NT2/D1 (cell line): ENCODE data around the gene HECW1.

Experiments
- DNase-seq: peaks from one replicate; pipeline ENCODE4 v3.0.0-alpha.2; 2011; ENCODE audit warnings: low read depth, low spot score
- H3K27me3 ChIP-seq: 2 replicates; pipeline ENCODE4 v1.6.0; 2011; ENCODE audit warnings: mild to moderate bottlenecking; ENCODE audit not compliant: insufficient read length, insufficient read depth
- H3K36me3 ChIP-seq: 2 replicates; pipeline ENCODE4 v1.6.1; 2011; ENCODE audit warnings: mild to moderate bottlenecking, low read length, mixed read lengths; ENCODE audit not compliant: insufficient read depth, insufficient read length
- H3K4me1 ChIP-seq: 2 replicates; pipeline ENCODE4 v1.5.1; 2011; ENCODE audit not compliant: insufficient read depth, insufficient read length
- H3K4me3 ChIP-seq: 2 replicates; pipeline ENCODE4 v1.5.1; 2011; ENCODE audit warnings: low read depth; ENCODE audit not compliant: insufficient read length
- H3K9ac ChIP-seq: 2 replicates; pipeline ENCODE4 v1.6.0; 2011; ENCODE audit warnings: low read depth; ENCODE audit not compliant: insufficient read length
- H3K9me3 ChIP-seq: 2 replicates; pipeline ENCODE4 v1.5.1; 2011; ENCODE audit warnings: mild to moderate bottlenecking, low read length; ENCODE audit not compliant: insufficient read depth
- SUZ12 ChIP-seq: IDR thresholded peaks from 2 replicates; pipeline ENCODE4 v1.6.1; 2011; ENCODE audit not compliant: insufficient read length, insufficient read depth; ENCODE audit errors: extremely low read depth
- YY1 ChIP-seq: IDR thresholded peaks from 2 replicates; pipeline ENCODE4 v1.6.1; 2011; ENCODE audit not compliant: insufficient read length, insufficient read depth
- ZNF274 ChIP-seq: IDR thresholded peaks from 2 replicates; pipeline ENCODE4 v1.6.1; 2011; ENCODE audit warnings: mild to moderate bottlenecking, low read depth, low read length

Gene HECW1

DNA sequence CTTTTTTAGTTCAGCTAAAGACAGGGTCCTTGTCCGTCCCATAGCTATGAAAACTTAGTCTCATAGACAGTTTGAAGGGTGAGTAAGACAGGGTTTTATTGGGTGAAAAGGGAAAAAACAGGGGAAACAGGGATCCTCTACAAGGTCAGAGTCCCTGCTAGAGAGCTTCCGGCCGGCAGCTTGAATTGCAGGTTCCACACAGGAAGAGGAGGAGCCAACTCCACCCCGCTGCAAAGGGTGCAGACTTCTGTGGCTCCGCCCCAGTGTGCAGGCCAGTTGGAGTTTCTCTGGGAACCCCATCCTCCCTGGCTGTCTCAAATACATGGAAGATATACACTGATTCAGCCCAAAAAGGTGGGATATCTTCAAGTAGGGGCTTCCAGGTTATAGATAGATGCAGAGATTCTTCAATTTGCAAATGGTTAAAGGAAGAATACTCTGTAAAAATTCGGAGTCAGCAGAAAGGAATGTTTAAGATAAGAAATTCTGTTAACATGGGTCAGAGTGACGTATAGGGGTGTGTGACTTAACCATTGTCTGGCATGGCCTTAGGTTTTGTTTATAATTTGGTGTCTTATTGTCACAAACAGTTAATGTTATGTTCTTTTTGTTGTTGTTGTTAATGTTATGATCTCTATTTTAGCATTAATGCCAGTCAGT is 34.6 kb upstream of the HECW1 start:
- no peaks in the 10 kb centered on the region for H3K27me3 ChIP-seq
- peaks cover 3% of the 10 kb centered on the region for H3K4me1 ChIP-seq
- H3K4me3 ChIP-seq, result no peak overlapping the region
- TF ChIP-seq YY1 (no peak), ZNF274 (no peak), SUZ12 (no peak)
- peaks cover 8% of the 10 kb centered on the region; the same call in 1 of the 2 replicates for H3K9me3 ChIP-seq
- H3K9ac ChIP-seq, result peak overlapping the region; percentile 11
- H3K36me3 ChIP-seq, result no peaks in the 10 kb centered on the region
- DNase-seq, result peak; percentile 68

DNA sequence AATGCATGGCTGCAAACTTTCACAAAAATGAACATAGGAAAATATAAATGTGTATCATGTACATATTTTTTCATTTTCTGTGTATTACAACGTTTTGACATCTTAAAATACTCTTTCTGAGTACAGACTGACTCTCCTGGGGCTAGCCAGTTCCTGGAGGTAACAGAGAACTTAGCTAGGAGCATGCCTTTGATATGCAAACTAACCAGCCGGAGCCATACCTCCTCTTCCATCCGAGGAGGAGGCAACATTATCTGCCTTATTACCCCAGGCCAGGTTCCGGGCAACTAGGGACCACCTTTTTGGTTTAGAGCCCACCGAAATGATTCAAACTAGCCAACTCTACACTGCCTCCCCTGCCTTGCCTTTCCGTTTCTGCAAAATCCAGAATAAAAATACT is 33.7 kb upstream of the HECW1 start:
- TF ChIP-seq ZNF274 (no peak), YY1 (no peak), SUZ12 (no peak)
- no peak for DNase-seq
- Histone ChIP-seq H3K27me3 (no peaks in the 10 kb centered on the region), H3K9me3 (peaks cover 8% of the 10 kb centered on the region; the same call in 1 of the 2 replicates), H3K4me1 (peaks cover 3% of the 10 kb centered on the region), H3K4me3 (no peak overlapping the region), H3K9ac (no peak overlapping the region), H3K36me3 (no peaks in the 10 kb centered on the region)

DNA sequence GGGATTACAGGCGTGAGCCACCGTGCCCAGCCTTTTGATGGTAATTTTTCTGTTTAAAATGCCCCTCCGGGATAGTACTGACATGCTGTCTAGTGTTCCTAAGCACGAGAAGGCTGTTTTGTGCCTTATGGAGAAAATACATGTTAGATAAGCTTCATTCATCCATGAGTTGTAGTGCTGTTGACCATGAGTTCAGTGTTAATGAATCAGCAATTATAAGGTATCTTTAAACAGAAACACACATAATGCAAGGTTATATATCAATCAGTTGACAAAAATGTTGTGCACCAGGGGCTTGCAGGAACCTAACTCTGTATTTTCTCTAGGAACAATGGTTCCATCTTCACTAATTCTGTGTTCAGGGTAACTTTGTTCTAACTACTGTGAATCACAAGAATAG is 30.8 kb upstream of the HECW1 start:
- Histone ChIP-seq H3K36me3 (no peaks in the 10 kb centered on the region), H3K9ac (no peak overlapping the region), H3K4me1 (peaks cover 3% of the 10 kb centered on the region), H3K9me3 (0 out of 2 replicates have a peak, but pooled peaks cover 2% of the 10 kb centered on the region), H3K4me3 (no peak overlapping the region), H3K27me3 (no peaks in the 10 kb centered on the region)
- TF ChIP-seq SUZ12 (no peak), YY1 (no peak)
- DNase-seq, result no peak

DNA sequence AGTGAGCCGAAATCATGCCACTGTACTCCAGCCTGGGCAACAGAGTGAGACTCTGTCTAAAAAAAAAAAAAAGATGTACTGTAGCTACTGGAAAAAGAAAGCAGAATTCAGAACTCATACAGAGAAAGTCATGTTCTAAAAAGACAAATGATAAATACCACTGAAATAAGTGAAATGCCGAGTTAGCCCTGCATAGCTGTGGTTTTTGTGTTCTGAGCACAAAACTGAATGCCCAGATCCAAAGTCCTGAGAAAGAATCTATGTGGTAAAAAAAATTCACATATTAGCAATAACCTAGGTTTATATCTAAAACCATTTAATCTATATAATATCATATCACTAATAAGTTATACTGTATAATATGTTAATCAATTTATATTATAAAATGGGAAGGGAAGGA is 29.3 kb upstream of the HECW1 start:
- H3K4me3 ChIP-seq, result no peak overlapping the region
- peaks cover 3% of the 10 kb centered on the region for H3K4me1 ChIP-seq
- no peaks in the 10 kb centered on the region for H3K36me3 ChIP-seq
- no peaks in the 10 kb centered on the region for H3K9me3 ChIP-seq
- H3K27me3 ChIP-seq, result no peaks in the 10 kb centered on the region
- DNase-seq, result no peak
- no peak for TF ChIP-seq ZNF274
- TF ChIP-seq SUZ12, result no peak
- no peak for TF ChIP-seq YY1
- no peak overlapping the region for H3K9ac ChIP-seq

DNA sequence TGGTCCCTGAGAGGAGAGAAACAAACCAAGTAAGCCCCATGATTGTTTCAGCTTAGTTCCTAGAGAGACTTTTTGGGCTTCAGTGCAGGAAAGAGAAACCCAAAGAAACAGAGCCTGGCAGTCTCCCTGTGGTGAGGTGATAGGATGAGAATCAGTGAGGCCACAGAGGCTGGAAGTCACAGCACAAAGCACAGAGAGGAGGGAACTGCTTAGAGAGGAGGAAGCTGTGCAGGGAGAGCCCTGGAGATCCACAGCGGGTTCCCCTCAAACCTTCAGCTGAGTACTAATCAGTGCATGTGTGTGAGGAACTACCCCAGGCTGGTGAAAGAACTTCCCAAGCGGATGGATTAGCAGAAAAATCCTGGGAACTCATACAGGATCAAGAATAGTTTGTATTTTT is 27.4 kb upstream of the HECW1 start:
- Histone ChIP-seq H3K27me3 (no peaks in the 10 kb centered on the region), H3K4me1 (no peaks in the 10 kb centered on the region), H3K36me3 (no peaks in the 10 kb centered on the region), H3K9me3 (no peaks in the 10 kb centered on the region), H3K9ac (no peak overlapping the region), H3K4me3 (no peak overlapping the region)
- no peak for DNase-seq
- no peak for TF ChIP-seq SUZ12
- TF ChIP-seq YY1, result no peak
- no peak for TF ChIP-seq ZNF274

DNA sequence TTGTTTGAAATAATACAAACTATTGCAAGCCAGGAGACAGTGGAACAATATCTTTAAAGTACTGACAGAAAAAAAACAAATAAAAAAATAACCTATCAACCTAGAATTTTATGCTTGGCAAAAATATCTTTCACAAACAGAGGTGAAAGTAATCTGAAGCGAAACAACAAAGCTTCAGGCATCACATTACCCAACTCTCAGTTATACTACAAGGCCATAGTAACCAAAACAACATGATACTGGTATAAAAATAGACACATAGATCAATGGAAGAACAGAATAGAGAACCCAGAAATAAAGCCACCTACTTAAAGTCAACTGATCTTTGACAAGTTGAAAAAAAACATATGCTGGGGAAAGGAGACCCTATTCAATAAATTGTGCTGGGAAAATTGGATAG is 26.5 kb upstream of the HECW1 start:
- no peak for DNase-seq
- Histone ChIP-seq H3K4me3 (no peak overlapping the region), H3K27me3 (no peaks in the 10 kb centered on the region), H3K9me3 (no peaks in the 10 kb centered on the region), H3K36me3 (no peaks in the 10 kb centered on the region), H3K9ac (no peak overlapping the region), H3K4me1 (no peaks in the 10 kb centered on the region)
- no peak for TF ChIP-seq SUZ12
- no peak for TF ChIP-seq ZNF274
- TF ChIP-seq YY1, result no peak

DNA sequence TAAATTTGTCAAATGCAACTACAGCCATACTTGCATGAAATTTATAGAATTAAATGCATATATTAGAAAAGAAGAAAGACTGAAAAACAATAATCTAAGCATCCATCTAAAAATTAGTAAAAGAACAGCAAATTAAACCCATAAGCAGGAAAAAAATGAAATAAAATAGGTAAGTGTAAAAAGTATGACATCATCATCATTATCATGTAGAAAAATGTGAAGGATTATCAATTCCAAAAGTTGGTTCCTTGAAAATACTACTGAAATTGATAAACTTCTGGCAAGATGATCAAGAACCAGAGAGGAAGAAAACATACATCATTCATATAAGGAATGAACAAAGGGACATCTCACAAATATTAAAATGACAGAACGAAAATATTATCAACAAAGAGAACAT is 19.6 kb upstream of the HECW1 start:
- Histone ChIP-seq H3K4me1 (no peaks in the 10 kb centered on the region), H3K27me3 (no peaks in the 10 kb centered on the region), H3K4me3 (no peak overlapping the region), H3K9me3 (no peaks in the 10 kb centered on the region), H3K36me3 (no peaks in the 10 kb centered on the region), H3K9ac (no peak overlapping the region)
- TF ChIP-seq YY1 (no peak), ZNF274 (no peak), SUZ12 (no peak)
- no peak for DNase-seq

DNA sequence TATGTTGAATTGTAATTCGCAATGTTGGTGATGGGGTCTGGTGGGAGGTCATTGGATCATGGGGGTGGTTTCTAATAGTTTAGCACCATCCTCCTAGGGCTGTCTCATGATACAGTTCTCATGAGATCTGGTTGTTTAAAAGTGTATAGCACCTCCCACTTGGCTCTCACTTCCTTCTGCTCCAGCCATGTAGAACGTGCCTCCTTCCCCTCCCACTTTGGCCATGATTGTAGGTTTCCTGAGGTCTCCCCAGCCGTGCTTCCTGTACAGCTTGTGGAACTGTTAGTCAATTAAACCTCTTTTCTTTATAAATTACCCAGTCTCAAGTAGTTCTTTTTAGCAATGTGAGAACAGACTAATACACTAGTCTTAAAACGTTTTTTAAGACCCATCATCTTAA is 15.6 kb upstream of the HECW1 start:
- no peak overlapping the region for H3K9ac ChIP-seq
- no peaks in the 10 kb centered on the region for H3K4me1 ChIP-seq
- TF ChIP-seq SUZ12 (no peak), ZNF274 (no peak), YY1 (no peak)
- no peak overlapping the region for H3K4me3 ChIP-seq
- no peaks in the 10 kb centered on the region for H3K27me3 ChIP-seq
- no peaks in the 10 kb centered on the region for H3K36me3 ChIP-seq
- no peak for DNase-seq
- H3K9me3 ChIP-seq, result no peaks in the 10 kb centered on the region
